GM18511 (cell line): ENCODE measurements around the gene MORN1.

Experiments used
- ATAC-seq: cut with Tn5 transposase; IDR thresholded peaks from one replicate; pipeline ENCODE4 v1.9.1; 2021; ENCODE audit warnings: mild to moderate bottlenecking, moderate library complexity; ENCODE audit not compliant: unreplicated experiment

The MORN1 gene

DNA sequence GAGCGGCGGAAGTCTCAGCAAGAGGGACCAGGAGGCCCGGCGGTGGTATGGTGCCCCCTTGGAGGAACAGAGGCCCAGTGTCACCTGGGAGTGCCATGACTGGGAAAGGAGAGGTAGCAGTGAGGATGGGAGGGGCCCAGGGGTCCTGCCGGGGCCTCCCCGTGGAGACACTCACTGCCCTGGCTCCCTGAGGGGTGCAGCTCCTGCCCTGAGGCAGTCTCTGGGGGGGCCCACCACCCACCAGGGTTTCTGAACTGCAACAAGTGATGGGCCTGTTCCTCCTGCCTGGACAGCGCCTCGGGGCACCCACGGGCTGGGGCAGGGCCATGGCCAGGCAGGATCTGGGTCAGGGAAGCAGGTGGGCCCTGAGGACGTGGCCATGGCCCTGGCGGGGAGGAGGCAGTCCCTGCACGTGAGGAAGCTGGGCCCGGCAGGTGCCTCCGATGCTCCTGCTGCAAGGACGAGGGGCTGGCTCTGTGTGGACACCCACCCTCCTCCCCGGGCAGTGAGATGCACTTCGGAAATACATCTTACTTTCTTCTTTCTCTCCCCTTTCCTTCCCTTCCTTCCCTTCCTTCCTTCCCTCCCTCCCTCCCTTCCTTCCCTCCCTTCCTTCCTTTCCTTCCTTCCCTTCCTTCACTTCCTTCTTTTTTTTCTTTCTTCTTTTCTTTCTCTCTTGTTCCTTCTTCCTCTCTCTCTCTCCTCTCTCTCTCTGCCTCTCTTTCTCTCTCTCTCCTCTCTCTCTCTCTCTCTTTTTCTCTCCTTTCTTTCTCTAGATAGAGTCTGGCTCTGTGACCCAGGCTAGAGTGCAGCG lies 66.6 kb downstream of the MORN1 start:
- no peak for ATAC-seq

DNA sequence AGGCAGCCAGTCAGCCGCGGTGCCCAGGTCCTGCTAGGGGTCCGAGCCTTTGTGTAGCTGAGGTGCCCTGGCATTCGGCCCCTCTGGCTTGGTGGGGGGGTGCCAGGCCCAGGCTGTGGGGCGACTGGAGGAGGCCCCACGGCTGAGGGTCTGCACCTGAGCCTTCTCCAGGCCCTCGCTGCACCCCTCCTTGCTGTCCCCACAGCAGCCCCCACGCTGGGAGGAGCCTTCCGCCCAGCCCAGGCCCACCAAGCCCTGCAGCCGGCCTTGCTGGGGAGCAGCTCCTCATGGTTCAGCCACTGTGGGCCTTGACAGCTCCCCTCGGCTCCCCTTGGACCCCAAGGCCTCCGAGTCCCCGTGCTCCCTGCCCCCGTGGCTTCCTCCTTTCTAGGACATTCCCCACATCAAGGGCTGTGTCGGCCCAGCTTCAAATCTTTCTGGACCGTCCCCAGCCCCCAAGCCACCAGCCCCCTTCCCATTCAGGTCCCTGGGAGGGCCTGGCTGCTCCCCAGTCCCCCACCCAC lies 67.8 kb downstream of the MORN1 start:
- no peak for ATAC-seq

DNA sequence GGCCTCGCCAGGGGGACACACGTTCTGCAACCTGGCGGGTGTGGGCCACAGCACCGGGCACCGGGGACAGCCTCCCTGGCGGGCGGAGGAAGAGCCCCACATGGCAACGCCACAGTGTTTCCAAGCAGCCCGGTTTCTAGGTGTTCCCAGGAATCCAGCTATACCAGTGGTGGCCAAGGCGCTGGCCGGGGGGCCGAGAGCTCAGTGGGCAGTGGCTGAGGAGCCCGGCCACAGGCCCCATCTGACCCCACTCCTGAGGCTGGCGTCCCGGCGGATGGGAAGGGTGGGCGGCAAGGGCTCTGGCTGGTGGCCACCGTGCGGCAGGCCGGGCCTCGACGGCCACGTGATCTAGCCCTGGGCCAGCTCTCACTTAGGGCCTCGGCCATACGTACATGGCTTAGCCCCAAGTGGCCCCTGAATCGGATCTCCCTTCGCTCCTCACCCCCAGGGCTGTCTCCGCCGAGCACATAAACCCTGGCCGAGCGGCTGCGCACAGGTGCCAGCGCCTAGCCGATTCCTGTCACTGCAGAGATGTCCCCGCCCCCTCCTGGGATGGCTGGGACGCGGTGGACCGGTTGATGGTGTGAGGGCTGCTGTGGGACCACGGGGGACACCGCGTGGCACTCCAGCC lies 68.7 kb downstream of the MORN1 start:
- no peak for ATAC-seq

DNA sequence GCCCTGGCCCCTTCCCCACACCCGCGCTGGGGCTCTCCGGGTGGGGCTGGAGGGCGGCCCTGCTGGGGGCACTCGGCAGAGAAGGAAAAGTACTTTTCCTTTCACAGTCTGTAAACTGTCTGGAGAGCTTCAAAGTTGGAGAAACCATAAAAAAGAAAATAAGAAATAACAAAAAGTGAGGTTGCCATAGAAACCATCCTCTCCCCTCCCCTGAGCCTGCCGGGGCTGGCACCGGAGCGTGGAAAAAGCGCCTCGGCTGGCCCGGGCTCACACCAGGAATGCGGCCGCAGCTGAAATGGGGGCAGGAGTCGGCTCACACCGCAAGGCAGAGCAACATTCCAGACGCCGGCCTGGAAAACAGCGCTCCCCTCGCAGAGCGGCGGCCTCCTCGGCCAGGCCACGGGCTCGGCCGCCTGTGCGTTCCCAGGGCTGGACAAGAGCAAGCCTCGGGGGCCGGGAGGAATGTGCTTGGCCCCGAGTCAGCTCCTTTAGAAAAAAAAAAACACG lies 69.2 kb downstream of the MORN1 start:
- ATAC-seq: no peak

DNA sequence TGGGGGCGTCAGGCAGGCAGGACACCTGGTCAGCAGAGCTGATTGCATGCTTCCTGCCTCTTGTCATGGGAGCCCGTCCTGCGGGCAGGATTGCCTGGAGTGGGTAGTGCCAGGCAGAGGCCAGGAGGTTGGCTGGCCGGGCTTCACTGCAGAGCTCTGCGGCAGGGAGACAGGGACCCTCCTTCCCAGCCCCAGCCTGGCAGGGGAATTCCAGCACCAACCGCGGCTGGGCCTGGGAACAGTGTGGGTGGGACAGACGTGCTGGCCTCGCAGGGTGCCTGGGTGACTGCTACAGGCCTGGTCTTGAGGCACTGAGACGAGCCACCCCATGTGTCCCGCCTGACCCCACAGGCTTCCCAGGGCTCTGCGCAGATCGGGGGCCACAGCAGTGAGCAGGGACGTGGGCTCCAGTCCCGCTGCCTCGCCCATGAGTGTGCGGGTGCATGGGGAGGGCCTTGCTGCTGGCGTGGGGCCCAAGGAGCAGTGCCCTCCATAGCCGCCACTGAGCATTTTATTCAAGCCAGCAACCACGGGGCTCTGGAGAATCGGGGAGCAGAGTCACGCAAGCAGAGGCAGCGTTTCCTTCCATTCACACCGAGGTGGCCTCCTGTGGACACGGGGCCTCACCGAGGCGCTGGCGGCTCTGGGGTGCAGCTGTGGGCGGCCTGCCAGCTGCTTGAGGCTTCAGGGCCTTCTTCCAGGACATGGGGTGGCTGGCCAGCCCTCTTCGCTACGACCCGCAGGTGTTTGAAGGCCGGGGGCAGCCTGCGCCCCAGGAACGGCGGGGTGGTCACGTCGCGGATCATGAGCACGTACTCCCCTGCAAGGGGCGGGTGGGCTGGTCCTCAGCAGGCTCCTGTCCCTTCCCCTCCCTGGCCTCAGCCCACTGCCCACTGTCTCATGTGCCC lies 70.3 kb downstream of the MORN1 start:
- no peak for ATAC-seq

DNA sequence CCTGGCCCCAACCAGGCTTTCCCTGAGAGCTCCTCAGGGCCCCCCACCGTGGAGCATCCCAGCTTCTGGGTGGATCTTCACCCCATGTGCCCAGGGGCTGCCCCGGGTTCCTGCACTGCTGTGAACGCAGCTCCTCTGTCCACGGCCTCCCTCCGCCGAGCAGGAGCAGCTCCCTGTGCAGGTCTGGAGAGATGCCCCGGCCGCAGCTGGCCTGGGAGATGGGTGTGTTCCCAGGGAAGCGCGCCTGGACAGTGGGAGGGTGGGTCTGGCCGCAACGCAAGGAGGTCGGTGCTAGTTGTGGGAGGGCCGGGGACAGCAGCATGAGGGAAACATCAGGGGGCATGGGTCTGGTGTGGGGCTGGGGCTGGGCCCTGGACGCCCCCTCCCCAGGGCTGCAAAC lies 71.3 kb downstream of the MORN1 start:
- no peak for ATAC-seq

DNA sequence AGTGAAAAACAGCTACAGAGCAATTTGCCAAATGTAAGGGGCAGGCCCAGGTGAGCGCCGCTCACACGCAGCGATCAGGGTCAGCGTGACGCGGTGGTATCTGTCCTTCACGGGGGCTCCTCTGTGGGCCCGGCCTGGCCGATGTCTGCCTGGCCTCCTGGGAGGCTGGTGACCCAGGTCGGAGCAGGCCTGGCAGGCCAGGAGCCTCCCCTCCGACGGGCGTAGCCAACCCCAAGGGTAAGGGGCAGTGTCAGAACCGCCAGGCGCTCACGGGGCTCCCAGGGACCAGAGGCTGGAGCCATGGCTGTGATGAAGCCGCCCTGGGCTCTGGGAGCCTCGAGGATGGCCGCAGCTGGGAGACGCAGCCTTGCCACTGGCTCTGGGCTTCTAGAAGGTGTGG lies 72.1 kb downstream of the MORN1 start:
- no peak for ATAC-seq

DNA sequence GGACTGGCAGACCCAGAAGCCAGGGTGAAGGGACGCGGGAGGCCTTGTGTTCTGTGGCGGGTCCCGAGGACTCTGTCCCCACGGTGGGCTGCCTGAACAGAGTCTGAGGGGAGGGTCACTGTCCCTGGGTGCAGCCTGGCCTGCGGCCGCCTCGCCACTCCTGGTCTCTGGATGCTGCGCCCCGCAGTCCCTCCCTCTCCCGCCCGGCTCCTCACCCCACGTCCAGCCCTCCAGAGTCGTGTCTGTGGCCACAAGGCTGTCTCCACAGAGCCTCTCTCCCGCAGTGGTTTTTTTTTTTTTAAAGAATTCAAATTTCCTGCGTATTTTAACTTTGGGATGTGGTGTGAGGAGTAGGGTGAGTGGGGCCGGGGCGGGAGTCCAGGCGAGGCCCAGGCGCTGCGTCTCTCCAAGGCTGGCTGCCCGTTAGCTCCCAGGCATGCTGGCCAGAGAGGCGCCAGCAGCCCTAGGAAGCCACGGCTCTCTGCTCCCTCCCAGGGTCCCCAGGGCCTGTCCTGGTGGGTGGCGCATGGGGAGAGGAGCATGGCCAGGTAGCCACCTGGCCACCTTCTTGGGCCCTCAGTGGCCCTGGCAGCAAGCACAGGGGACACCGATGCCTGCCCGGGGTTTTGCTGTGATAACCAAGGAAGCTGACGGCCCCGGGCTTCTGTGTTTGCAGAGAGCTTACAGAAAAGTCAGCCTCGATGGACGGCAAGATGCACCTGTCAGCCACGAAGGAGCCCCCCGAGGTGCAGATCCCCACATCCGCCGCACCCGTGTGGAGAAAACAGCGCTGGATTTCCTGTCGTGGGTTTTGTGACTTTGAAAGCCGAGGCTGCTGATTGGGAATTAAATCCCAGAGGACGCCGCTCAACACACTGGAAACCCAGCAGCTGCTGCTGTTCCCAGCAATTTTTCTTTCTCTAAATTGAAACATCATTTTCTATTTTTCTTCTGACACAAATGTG lies 72.8 kb downstream of the MORN1 start:
- ATAC-seq: no peak

DNA sequence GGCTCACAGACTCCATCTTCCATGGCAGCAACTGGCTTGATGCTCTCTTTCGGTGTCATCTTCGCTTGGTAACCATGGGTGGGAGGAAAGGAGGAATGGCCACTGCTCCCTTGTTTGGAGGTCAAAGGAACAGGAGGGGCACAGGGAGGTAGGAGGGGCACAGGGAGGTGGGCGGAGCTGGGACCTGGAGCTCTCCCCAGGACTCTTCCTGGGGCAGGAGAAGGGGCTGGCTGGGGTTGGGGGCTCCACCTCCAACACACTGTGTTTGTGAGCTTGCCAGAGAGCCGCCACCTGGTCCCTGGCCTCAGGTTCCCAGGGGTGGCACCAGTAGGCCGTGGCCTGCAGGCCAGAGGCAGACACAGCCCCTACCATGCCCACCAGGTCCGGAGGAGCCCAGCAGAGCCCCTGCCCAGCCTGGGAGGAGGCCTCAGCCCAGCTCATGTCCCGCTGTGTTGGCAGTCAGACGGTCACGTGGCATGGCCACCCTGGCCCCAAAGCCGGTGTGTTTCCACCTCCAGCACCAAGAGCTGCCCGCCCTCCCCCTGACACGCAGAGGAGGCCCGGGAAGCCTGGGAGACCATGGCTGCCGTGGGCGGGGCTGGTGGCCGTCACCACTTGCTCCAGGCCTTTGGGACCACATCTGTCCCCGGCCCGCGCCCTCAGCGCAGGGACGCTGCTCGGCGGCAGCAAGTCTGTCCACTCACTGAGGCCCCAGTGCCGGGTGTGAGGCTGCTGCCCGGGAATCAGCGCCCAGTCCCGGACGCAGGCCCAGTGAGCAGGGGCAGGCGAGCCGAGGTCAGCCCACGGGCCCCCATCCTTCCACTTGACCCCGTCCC lies 73.9 kb downstream of the MORN1 start:
- ATAC-seq: no peak

DNA sequence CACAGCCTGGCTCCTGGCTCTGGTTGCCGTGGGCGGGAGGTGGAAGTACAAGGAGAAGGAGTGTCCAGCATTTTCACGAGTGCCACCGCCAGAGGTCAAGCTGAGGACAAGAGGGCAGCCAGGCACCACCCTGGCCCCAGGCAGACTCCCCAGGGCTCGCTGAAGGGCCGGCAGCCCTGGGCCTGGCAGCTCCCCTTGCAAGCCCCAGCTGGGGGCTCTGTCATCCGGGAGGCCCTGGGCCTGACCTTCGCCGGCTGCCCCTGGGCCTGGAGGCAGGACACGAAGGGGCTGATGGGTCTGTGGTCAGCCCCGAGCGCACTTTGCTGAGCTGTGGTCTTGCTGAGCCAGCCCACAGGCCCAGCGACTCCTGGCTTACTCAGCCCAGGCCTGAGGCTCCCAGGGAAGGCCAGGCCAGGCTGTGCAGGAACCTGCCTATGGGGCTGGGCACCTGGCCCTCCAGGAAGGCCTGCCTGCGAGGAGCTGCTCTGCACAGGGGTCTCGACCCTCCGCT lies 74.8 kb downstream of the MORN1 start:
- ATAC-seq: no peak

DNA sequence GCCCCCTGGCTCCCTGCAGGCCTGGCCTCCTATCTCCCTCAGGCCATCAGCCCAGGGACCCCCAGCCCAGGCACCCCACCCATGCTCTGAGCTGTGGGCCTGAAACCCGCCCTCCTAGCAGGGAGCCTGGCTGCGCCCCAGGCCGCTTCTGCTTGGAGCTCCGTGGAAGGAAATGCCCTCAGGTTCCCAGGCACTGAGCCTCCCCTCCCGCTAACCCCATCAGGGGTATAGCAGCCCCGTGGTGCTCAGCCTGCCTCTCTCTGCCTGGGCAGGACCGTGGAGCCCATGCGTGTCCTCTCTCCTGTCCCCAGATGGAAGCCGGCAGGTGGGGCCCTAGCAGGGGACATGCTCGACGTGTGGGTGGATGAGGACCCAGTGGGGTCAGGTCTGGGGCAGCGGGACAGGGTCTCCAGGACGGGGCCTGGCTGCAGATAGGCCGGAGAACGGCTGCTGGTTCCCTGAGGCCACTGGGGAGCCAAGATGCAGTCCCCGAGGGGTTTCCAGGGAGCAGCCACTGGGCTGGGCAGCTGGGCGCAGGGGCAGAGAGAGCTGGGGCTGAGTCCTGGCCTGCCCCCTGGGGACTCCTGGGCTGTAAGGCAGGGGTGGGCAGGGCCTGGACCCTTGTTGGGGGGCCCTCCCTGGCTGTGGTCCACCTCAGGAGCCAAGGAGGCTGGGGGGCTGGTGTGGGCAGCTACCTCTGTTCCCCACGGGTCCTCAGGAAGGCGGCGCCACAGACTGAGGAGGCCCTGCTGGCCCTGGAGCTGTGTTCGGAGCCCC lies 75.5 kb downstream of the MORN1 start:
- ATAC-seq: no peak

DNA sequence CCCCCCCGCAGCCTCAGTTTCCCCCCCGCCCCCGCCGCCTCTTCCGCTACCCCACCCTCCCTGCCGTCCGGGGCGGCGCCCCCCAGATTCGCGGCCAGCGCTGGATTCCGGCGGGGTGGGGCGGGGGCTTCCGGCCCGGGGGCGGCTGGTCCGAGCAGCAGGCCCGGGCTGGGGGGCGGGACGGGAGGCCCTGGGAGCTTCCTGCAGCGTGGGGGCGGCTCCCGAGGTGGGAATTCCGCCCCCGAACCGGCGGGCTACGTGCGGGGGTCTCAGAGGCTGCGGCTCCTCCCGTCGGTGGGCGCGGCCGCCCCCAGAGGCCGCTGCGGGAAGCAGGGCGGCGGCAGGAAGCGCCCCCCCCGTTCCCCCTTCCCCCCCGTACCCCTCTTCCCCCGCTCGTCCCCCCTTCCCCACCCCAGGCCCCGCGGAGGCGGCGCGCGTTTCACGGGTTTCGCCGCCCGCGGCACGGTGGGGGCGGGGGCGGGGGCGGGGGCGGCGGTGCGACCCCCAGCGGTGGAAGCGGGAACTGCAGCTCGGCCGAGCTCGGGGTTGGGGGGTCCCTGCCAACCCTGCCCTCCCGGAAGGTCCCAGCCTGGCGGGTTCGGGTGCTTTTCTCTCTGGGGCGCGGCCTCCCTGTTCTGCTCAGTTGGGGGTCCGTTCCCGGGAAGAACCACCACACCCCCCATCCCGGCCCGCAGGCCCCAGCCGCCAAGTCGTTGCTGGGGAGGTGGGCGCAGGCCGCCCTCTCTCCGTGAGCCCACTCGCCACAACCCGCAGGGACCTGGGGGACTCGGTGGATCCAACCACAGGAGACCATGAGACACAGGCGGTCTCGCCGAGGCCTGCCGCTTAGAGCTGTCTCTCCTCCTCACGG lies 76.3 kb downstream of the MORN1 start:
- ATAC-seq: no peak

DNA sequence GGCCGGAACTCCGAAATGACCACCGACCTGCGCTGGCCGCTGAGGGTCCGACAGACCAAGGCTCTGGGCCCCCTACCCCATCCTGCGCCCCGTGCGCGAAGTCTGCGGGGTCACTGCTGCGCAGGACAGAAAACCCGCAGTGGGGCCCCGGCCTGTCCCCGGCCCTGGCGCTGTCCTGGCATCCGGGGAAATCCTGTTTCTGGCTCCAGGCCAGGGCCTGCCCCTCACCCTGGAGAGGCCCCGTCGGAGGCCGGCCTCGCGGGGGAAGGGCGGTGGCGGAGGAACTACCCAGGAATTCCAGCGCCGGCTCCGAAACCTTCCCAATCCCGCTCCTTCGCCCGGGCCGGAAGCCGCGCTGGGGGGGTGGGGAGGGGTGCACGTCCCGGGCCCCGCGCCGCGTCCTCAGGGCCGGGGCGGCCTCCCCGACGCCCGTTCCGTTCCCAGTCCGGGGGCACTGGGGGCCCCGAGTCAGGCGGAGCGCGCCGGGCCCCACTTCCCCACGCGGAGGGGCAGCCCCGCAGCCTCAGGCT lies 77.0 kb downstream of the MORN1 start:
- ATAC-seq: no peak

DNA sequence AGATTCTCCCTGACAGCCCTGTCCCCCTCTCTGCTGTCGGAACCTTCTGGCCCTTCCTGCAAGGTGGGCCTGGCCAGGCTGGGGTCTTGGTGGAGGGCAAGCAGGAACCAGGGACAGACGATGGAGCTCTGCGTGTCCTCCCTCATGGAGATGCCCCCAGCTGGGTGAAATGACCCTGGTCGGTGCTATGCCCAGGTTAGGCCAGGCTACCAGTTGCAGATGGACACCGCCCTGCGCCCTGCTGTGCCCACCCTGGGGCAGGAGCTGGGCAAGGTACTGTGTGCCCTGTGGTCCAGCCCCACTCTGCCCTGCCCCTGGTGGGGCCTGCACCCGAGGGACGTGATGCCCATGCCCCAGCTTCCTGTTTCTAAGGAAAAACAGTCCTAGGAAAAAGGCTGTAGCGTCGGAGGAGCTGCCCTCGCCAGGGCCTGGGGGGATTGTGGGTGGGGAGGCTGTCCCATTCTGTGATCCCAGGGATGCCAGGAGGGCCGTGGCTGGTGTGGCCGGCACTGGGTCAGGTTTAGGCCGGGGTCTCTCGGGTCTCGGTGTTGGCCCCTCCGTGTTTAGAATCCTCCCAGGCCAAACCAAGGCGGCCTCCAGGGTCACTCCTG lies 77.6 kb downstream of the MORN1 start:
- ATAC-seq: no peak

DNA sequence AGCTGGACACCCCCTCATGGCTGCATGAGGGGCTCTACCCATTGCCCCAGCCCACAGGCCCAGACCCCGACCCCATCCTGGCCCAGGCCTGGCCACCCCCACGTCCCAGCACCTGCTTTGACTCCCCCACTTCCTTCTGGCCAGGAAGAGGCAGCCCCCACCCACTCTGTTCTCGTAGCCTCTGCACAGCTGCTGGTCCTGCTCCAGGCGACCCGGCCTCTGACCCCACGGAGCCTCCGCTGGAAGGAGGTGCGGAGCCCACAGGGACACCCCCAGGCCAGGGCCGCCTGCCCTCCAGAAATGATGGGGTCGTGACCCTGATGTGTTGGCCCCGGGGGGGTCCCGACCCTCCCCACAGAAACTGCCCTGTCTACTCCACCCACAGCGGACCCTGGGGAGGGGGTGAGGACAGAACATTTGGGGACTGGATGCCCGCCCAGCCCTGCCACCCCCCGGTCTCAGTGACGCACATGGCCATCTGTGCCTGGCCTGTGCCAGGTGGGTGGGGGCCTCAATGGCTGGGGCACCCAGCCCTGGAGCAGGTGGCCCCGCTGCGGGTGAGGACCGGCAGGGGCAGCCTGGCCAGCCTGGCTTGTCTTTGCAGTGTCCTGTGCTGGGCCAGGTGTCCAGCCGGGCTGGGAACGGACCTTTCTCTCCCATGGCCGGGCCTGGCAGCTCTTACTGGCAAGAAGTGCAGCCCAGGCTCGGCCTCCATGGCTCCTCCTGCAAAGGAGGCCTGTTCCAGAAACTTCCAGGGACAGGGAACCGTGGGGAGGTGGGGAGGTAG lies 78.6 kb downstream of the MORN1 start:
- ATAC-seq: no peak

DNA sequence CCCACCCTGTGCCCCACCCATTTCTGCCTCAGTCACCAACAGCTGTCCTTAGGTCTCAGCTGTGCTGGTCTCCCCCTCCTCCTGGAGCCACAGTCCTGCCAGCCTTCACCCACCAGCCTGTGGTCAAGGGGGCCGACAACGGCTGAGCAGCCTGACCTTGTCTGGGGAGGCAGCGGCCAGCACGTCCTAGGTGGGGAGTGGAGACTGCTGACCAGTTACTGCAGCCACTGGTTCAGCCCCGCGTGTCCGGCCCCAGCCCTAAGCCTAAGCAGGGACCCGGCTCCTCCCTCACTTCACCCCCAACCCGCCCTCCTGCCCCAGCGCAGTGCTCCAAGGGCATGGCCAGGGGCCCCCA lies 79.2 kb downstream of the MORN1 start:
- ATAC-seq: no peak
